Body of pancreas (tissue), 4 donors: ENCODE results near the gene GNAT2.

Experiments
- POLR2A ChIP-seq, 3 donors: fragments of 450-650 bp; IDR thresholded peaks; one replicate each; pipeline ENCODE4 v1.6.1; 2016; ENCODE audit warnings: antibody characterized with exemption in 3 of 3, mild to moderate bottlenecking in 2 of 3
- TF ChIP-seq, protein P1 (sequence below), 7 experiments: fragments of 450-650 bp in 4 of 7; fragments of 200-600 bp in 3 of 7; sonication (generic) in 3 of 7; IDR thresholded peaks; one replicate each; pipeline ENCODE4 v1.5.1; 2016 to 2019; ENCODE audit warnings: antibody characterized with exemption in 7 of 7

GRCh38 chr1:109584766-109585165, 34.6 kb downstream of the GNAT2 start:
- no peak for TF ChIP-seq POLR2A (IDR thresholded peaks at IDR 0.05)
- TF ChIP-seq, protein P1, sequence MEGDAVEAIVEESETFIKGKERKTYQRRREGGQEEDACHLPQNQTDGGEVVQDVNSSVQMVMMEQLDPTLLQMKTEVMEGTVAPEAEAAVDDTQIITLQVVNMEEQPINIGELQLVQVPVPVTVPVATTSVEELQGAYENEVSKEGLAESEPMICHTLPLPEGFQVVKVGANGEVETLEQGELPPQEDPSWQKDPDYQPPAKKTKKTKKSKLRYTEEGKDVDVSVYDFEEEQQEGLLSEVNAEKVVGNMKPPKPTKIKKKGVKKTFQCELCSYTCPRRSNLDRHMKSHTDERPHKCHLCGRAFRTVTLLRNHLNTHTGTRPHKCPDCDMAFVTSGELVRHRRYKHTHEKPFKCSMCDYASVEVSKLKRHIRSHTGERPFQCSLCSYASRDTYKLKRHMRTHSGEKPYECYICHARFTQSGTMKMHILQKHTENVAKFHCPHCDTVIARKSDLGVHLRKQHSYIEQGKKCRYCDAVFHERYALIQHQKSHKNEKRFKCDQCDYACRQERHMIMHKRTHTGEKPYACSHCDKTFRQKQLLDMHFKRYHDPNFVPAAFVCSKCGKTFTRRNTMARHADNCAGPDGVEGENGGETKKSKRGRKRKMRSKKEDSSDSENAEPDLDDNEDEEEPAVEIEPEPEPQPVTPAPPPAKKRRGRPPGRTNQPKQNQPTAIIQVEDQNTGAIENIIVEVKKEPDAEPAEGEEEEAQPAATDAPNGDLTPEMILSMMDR (IDR thresholded peaks at IDR 0.05) = no peak
